ENCODE data around the gene NCOR2.

NCOR2 gene

DNA sequence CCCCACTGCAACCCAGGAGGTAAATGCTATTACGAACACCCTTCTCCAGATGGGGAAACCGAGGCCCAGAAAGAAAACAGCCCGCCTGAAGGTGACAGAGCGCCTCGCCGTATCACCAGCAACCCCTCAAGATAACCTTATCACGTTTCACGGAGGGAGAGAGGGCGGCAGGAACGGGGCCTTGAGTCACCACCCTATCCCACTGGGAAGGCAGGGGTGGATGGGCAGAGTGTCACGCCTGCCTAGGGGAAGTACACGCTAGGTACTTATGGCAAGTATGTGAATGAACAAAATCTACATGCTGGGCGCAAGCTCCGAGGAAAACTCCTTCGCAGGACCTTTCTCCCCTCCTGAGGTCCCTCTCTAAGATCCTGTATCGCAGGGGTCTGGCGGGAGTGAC is 17.8 kb downstream of the NCOR2 start:
- TF ChIP-seq, protein P1, sequence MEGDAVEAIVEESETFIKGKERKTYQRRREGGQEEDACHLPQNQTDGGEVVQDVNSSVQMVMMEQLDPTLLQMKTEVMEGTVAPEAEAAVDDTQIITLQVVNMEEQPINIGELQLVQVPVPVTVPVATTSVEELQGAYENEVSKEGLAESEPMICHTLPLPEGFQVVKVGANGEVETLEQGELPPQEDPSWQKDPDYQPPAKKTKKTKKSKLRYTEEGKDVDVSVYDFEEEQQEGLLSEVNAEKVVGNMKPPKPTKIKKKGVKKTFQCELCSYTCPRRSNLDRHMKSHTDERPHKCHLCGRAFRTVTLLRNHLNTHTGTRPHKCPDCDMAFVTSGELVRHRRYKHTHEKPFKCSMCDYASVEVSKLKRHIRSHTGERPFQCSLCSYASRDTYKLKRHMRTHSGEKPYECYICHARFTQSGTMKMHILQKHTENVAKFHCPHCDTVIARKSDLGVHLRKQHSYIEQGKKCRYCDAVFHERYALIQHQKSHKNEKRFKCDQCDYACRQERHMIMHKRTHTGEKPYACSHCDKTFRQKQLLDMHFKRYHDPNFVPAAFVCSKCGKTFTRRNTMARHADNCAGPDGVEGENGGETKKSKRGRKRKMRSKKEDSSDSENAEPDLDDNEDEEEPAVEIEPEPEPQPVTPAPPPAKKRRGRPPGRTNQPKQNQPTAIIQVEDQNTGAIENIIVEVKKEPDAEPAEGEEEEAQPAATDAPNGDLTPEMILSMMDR (IDR thresholded peaks at IDR 0.05; ENCODE audit: low read depth, low read length) = no peak
- no peak overlapping the region for H3K4me3 ChIP-seq (ENCODE audit: low read depth, low read length)

DNA sequence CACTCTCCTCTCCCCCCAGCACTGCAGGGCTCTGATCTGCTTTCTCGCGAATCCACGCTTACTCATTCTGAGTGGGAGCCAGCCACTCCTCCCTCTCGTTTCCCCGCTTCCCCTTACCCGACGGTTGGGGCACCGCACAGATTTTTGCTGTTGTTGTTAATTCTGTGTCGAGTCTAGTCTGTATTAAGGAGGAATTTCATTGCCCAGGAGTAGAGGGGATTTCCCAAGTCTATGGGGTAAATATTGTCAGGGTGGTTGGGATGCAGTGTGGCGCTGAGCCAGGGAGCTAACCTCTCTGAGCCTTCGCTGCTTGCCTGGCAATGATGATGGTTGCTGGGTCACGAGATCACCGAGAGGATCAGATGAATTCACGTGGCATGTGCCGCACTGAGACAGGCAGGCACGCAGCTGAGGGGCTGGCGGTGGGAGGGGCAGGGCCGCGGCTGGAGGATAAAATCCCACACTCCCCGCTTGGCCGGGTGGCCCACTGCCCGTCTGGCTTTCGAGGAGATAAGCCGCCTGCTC is 18.5 kb downstream of the NCOR2 start:
- TF ChIP-seq, protein P1 (IDR thresholded peaks at IDR 0.05; ENCODE audit: low read depth, low read length) = no peak
- H3K4me3 ChIP-seq (ENCODE audit: low read depth, low read length) = peak overlapping the region; percentile 18; the same call in 1 of the 2 replicates

DNA sequence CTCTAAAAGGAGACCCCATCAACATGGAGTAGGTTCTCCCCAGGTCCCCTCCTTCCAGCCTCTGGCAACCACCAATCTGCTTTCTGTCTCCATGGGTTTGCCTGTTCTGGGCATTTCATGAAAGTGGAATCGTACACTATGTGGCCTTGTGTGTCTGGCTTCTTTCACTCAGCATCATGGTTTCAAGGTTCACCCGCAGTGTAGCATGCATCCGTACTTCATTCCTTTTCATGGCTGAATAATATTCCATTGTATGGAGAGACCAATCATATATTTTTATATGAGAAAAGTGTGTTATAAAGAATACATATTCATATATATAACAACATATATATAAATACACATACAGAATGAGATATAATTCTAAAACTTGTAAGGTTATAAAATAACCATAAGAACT is 19.8 kb downstream of the NCOR2 start:
- TF ChIP-seq, protein P1 (IDR thresholded peaks at IDR 0.05; ENCODE audit: low read depth, low read length) = no peak
- no peak overlapping the region for H3K4me3 ChIP-seq (ENCODE audit: low read depth, low read length)

DNA sequence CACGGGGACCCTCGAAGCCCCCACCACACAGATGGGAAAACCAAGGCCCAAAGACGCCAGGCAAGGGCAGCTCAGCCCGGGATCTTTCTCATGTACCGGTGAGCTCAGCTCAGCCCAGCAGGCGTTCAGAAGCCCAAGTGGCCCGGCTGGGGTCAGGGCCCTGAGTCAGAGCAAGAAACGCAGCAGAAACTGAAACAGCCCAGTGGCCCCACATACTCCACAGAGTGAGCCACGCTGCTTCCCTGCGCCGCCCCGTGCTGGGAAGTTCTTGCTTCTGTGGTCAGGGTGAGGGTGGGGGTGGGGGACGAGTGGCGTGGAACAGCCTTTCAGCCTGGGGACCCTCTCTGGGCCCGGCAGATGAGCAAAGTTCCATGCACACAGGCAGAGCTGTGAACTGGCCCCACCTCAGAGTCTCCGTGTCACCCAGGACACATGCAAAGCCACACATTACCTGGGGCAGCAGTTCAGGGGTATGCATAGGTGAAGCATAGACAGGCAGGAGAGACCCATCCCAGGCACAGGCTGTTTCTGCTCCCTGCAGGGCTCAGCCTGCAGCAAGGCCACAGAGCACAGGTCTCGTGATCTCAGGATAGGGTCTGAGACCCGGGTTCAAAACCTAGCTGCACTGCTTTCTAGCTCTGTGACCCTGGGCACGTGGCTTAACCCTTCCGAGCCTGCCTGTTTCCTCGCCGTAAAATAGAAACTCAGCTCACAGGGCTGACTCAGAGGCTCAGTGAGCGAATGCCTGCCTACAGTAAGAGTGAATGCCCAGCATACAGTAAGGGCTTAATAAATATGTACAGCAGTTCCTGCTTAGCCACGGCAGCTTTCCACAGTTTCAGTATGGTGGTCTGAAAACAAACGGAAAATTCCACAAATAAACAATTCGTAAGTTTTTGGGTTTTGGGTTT is 21.6 kb downstream of the NCOR2 start:
- no peak overlapping the region for H3K4me3 ChIP-seq (ENCODE audit: low read depth, low read length)
- TF ChIP-seq, protein P1 (IDR thresholded peaks at IDR 0.05; ENCODE audit: low read depth, low read length) = no peak

DNA sequence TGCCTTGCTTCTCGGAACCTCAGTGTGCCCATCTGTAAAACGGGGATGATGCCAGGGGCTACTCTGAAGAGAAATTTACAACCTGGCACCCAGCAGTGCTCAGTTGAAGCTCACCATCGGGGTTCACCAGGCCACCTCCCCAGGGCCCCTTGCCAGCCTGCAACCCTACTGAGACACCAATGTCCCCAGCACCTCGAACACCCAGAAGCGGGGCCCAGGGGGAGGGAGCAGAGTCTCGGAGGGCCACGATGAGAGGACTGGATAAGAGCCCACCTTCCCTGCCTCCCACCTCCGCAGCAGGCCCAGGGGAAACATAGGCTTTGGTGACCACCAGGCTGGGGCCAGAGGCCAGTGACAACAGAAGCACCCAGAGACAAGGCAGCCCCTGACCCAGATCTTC is 22.4 kb downstream of the NCOR2 start:
- TF ChIP-seq, protein P1 (IDR thresholded peaks at IDR 0.05; ENCODE audit: low read depth, low read length) = no peak
- H3K4me3 ChIP-seq (ENCODE audit: low read depth, low read length) = no peak overlapping the region

DNA sequence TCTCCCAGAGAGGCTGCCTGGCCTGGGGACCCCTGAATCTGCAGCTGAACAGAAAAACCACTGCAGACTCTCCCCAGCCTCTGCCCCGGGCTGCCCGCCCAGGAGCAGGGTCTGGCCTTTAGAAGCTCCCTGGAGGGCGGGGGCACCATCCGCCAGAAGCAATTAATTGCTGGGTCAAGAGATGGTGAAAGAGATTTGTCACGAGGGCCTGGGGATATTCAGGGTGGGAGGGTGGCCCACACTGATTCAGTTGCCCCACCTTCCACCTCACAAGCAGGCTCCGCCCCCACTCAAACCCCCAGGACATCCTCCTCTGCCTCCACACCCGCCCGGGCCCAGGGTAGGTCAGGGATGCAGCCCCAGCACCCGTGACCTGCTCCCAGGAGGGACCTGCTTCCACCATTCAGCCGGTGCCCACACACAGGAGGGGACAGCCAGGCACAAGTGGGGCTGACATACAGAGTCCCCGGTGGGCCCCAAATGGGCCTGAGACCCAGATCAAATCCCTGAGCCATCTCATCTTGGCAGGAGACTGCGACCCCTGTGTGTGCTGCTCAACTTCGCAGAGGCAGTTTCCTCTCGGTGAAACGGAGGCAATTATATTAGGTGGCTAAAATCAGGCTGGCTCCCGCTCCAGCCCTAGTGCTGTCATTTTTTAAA is 23.0 kb downstream of the NCOR2 start:
- TF ChIP-seq, protein P1 (IDR thresholded peaks at IDR 0.05; ENCODE audit: low read depth, low read length) = no peak
- H3K4me3 ChIP-seq (ENCODE audit: low read depth, low read length) = no peak overlapping the region
